IPS-18a (cell line): ENCODE results near the gene EIF1AD.

Experiments used
- H3K27ac ChIP-seq: one replicate; pipeline ENCODE4 v1.5.1; 2013; ENCODE audit warnings: low read length
- H3K27me3 ChIP-seq: one replicate; pipeline ENCODE4 v1.6.1; 2013; ENCODE audit warnings: mild to moderate bottlenecking, low read length; ENCODE audit not compliant: control insufficient read depth, insufficient read depth
- H3K36me3 ChIP-seq: one replicate; pipeline ENCODE4 v1.6.1; 2013; ENCODE audit warnings: low read depth, low read length; ENCODE audit not compliant: control insufficient read depth
- H3K4me1 ChIP-seq: one replicate; pipeline ENCODE4 v1.6.1; 2013; ENCODE audit warnings: low read depth, low read length; ENCODE audit not compliant: control insufficient read depth
- H3K4me3 ChIP-seq: one replicate; pipeline ENCODE4 v1.5.1; 2013; ENCODE audit warnings: low read length
- H3K9ac ChIP-seq: one replicate; pipeline ENCODE4 v1.6.1; 2013; ENCODE audit warnings: mild to moderate bottlenecking, low read length, moderate library complexity
- H3K9me3 ChIP-seq: one replicate; pipeline ENCODE4 v1.6.1; 2013; ENCODE audit warnings: low read depth, low read length; ENCODE audit not compliant: control insufficient read depth

The EIF1AD gene

DNA sequence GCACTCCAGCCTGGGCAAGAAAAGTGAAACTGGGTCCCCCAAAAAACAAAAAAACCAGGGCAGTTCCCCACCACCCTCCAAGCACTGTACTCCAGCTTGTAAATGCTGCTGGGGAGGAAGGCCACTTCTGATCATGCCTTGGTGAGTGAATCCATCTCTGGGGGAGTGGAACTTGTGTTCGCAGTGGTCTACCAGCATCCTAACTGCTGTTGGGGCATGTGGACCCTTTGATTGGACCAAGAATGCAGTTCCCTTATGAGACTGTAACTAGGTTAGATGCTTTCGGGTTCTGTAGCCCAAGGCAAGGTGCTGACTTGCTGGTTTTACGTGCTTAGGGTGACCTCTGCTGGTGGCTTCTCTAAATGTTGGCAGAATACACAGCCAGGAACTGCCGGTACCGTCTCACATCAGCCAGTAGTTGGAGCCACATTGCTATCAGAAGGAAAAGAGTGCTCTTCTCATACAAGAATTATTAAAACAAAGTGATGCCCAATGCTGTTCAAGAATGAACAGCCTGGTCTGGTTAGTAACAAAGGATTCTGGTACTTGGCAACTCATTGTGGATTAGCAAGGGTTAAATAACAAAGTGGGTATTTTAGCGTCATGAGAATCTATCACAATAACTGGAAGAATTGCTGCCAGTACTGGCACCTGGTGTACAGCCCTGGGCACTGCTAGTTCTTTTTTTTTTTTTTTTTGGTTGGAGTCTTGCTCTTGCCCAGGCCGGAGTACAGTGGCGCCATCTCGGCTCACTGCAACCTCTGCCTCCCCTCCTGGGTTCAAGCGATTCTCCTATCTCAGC lies 13.0 kb downstream of the EIF1AD start:
- no peaks in the 10 kb centered on the region for H3K36me3 ChIP-seq
- H3K9me3 ChIP-seq, result no peaks in the 10 kb centered on the region
- no peak overlapping the region for H3K9ac ChIP-seq
- no peaks in the 10 kb centered on the region for H3K27me3 ChIP-seq
- H3K4me3 ChIP-seq, result no peak overlapping the region
- H3K27ac ChIP-seq, result no peak overlapping the region
- no peaks in the 10 kb centered on the region for H3K4me1 ChIP-seq

GRCh38 chr11:65987336-65987735 lies 14.6 kb downstream of the EIF1AD start:
- no peaks in the 10 kb centered on the region for H3K36me3 ChIP-seq
- H3K9ac ChIP-seq, result no peak overlapping the region

GRCh38 chr11:65983589-65983987 lies 18.4 kb downstream of the EIF1AD start:
- H3K27me3 ChIP-seq, result no peaks in the 10 kb centered on the region
- no peak overlapping the region for H3K4me3 ChIP-seq
- H3K9ac ChIP-seq, result no peak overlapping the region
- H3K9me3 ChIP-seq, result no peaks in the 10 kb centered on the region
- no peaks in the 10 kb centered on the region for H3K4me1 ChIP-seq
- H3K27ac ChIP-seq, result no peak overlapping the region
- H3K36me3 ChIP-seq, result peaks cover 7% of the 10 kb centered on the region

More at GRCh38 chr11:65987336-65987735, 14.6 kb downstream of the EIF1AD start:
- H3K27me3 ChIP-seq, result no peaks in the 10 kb centered on the region
- no peaks in the 10 kb centered on the region for H3K9me3 ChIP-seq
- no peak overlapping the region for H3K4me3 ChIP-seq
- H3K4me1 ChIP-seq, result no peaks in the 10 kb centered on the region
- no peak overlapping the region for H3K27ac ChIP-seq

DNA sequence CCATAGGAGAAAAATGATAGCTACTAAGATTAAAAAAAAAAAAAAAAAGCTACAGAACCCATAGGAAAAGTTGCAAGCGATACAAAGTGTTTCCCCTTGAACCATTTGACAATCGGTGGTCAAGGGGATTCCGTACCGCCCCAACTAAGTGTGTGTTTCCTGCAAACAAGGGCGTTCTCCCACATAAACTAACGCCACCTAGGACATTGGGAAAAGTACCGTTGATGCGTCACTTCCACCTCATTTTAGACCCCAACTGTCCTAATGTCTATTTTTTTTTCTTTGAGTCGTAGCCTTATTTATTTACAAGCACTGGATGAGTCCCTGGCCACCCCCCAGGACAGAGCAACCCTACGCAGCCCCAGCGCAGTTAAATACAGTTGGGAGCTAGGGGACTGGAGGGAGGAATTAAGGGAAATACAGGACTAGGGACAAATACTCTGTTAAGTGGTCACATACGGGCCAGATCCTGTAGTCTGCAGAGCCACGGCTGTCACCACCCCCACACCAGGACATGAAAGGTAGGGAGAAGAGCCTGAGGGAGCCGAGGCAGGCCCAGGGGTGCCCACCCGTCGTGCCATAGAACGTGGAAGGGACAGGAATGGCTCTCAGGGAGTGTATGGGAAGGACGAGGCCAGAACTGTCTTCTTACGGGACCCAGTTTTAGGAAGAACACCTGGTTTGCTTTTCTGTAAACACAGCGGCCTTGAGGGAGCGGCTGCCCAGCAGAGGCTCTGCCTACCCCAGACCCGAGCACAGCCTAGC lies 19.0 kb downstream of the EIF1AD start:
- no peaks in the 10 kb centered on the region for H3K4me1 ChIP-seq
- peaks cover 10% of the 10 kb centered on the region for H3K36me3 ChIP-seq
- no peak overlapping the region for H3K9ac ChIP-seq
- H3K27me3 ChIP-seq, result no peaks in the 10 kb centered on the region
- H3K27ac ChIP-seq, result no peak overlapping the region
- no peaks in the 10 kb centered on the region for H3K9me3 ChIP-seq
- H3K4me3 ChIP-seq, result no peak overlapping the region

DNA sequence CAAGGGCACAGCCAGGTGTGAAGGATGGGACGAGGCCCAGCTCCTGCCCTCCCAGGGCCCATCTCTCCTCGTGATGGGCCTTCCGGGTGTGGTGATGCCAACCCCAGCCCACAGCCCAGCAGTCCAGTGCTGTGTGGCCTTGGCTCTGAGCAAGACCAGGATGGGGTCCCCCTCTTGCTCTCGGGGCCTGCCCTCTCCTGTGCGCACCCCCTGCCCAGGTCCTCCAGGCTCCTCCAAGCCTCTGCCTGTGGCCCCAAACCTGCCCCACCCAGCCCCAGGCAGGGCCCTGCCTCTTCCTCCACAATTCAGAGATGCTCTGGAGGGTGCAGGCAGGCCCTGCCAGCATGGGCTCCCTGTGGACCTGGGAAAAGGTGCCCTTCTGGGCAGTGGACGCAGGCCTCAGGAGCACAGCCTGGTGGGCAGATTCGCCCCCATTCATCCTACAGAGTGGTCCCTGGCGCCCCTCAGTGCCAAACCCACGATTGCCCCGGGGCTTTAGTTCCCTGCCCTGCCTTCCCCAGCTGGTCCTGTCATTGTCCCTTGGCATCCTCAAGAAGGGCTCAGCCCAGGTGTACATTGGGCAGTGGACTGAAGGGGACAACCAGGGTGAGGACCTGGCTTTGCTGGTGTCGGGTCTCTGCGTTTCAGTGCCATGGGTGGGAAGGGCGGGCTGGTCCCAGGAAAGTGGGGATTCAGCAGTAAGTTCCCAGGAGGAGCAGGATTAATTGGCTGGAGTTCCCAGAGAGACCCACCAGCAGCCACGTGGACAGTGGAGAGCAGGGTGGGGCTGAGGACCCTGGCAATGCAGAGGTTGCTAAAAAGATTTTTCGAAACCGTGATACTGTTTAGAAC lies 19.8 kb downstream of the EIF1AD start:
- no peak overlapping the region for H3K27ac ChIP-seq
- H3K9me3 ChIP-seq, result no peaks in the 10 kb centered on the region
- no peak overlapping the region for H3K9ac ChIP-seq
- H3K4me3 ChIP-seq, result no peak overlapping the region
- H3K4me1 ChIP-seq, result no peaks in the 10 kb centered on the region
- no peaks in the 10 kb centered on the region for H3K27me3 ChIP-seq
- peaks cover 18% of the 10 kb centered on the region for H3K36me3 ChIP-seq

- Histone ChIP-seq H3K9ac (no peak overlapping the region), H3K9me3 (no peaks in the 10 kb centered on the region), H3K27me3 (no peaks in the 10 kb centered on the region), H3K4me3 (no peak overlapping the region), H3K36me3 (peaks cover 26% of the 10 kb centered on the region), H3K4me1 (no peaks in the 10 kb centered on the region), H3K27ac (no peak overlapping the region)
These were observed 20.7 kb downstream of the EIF1AD start for GRCh38 chr11:65981101-65981740.

- peaks cover 27% of the 10 kb centered on the region for H3K36me3 ChIP-seq
These were observed 22.6 kb downstream of the EIF1AD start for GRCh38 chr11:65979261-65979759.

GRCh38 chr11:65978391-65979238 lies 23.3 kb downstream of the EIF1AD start:
- Histone ChIP-seq H3K9ac (no peak overlapping the region), H3K4me3 (no peak overlapping the region), H3K27ac (no peak overlapping the region), H3K9me3 (no peaks in the 10 kb centered on the region), H3K27me3 (no peaks in the 10 kb centered on the region), H3K4me1 (no peaks in the 10 kb centered on the region), H3K36me3 (peaks cover 29% of the 10 kb centered on the region)

More at GRCh38 chr11:65979261-65979759, 22.6 kb downstream of the EIF1AD start:
- Histone ChIP-seq H3K27ac (no peak overlapping the region), H3K27me3 (no peaks in the 10 kb centered on the region), H3K9me3 (no peaks in the 10 kb centered on the region), H3K9ac (no peak overlapping the region), H3K4me1 (no peaks in the 10 kb centered on the region), H3K4me3 (no peak overlapping the region)

- Histone ChIP-seq H3K4me1 (no peaks in the 10 kb centered on the region), H3K4me3 (no peak overlapping the region), H3K9ac (no peak overlapping the region), H3K27ac (no peak overlapping the region), H3K27me3 (no peaks in the 10 kb centered on the region), H3K9me3 (no peaks in the 10 kb centered on the region), H3K36me3 (peaks cover 36% of the 10 kb centered on the region)
These were observed 24.2 kb downstream of the EIF1AD start for GRCh38 chr11:65977621-65978390.
